DND-41 (cell line): ENCODE results near the gene CAV1.
"Not testable (repeated sequence)": the region's sequence is repeated elsewhere in the genome, so short reads cannot be mapped to it uniquely, and the experiment has no call there.

Experiments used
- ATAC-seq: fragments of 200-7000 bp; cut with Tn5 transposase; 3 replicates; pipeline ENCODE4 v1.9.1; 2021; ENCODE audit warnings: low read depth; ENCODE audit not compliant: insufficient read depth
- DNase-seq: peaks from one replicate; pipeline ENCODE4 v3.0.0-alpha.2; 2020
- H2AFZ ChIP-seq: 2 replicates; pipeline ENCODE4 v1.6.0; 2012; ENCODE audit warnings: low read depth, low read length
- H3K27ac ChIP-seq: 2 replicates; pipeline ENCODE4 v1.5.1; 2012; ENCODE audit warnings: low read length, inconsistent platforms
- H3K27me3 ChIP-seq: fragments of 200-600 bp; sonication (generic); 2 replicates; pipeline ENCODE4 v1.6.0; 2012; ENCODE audit warnings: low read length, mild to moderate bottlenecking, inconsistent platforms; ENCODE audit not compliant: insufficient read depth, poor library complexity
- H3K36me3 ChIP-seq: 2 replicates; pipeline ENCODE4 v1.5.1; 2012; ENCODE audit warnings: low read length, inconsistent platforms; ENCODE audit not compliant: insufficient read depth
- H3K4me1 ChIP-seq: 2 replicates; pipeline ENCODE4 v1.5.1; 2012; ENCODE audit warnings: mild to moderate bottlenecking, low read length; ENCODE audit not compliant: insufficient read depth
- H3K4me2 ChIP-seq: 2 replicates; pipeline ENCODE4 v1.6.0; 2012; ENCODE audit warnings: mild to moderate bottlenecking, moderate library complexity, low read length, inconsistent platforms; ENCODE audit not compliant: insufficient read depth
- H3K4me3 ChIP-seq, 2 experiments: fragments of 200-600 bp in 1 of 2; shearing (Covaris generic) in 1 of 2; 2 replicates each; pipeline ENCODE4 v1.5.1; 2012 to 2016; ENCODE audit warnings: inconsistent platforms in 2 of 2, low read length in 2 of 2, mild to moderate bottlenecking in 2 of 2, low read depth in 1 of 2, moderate library complexity in 1 of 2
- H3K79me2 ChIP-seq: 2 replicates; pipeline ENCODE4 v1.6.0; 2012; ENCODE audit warnings: low read length, inconsistent platforms; ENCODE audit not compliant: insufficient read depth
- H3K9ac ChIP-seq: 2 replicates; pipeline ENCODE4 v1.6.0; 2012; ENCODE audit warnings: low read depth, mild to moderate bottlenecking, inconsistent platforms, low read length, moderate library complexity
- H3K9me3 ChIP-seq: 2 replicates; pipeline ENCODE4 v1.5.1; 2012; ENCODE audit warnings: low read length, moderate library complexity, mild to moderate bottlenecking, inconsistent platforms; ENCODE audit not compliant: insufficient read depth, severe bottlenecking
- H4K20me1 ChIP-seq: 2 replicates; pipeline ENCODE4 v1.6.0; 2012; ENCODE audit warnings: low read length; ENCODE audit not compliant: insufficient read depth
- CTCF ChIP-seq: IDR thresholded peaks from 2 replicates; pipeline ENCODE4 v1.5.1; 2012; ENCODE audit warnings: borderline replicate concordance, low read length, moderate library complexity, mild to moderate bottlenecking; ENCODE audit not compliant: poor library complexity, severe bottlenecking; ENCODE audit errors: extremely low read depth
- EZH2 ChIP-seq: IDR thresholded peaks from 3 replicates; pipeline ENCODE4 v1.6.1; 2012; ENCODE audit warnings: borderline replicate concordance, low read depth, mild to moderate bottlenecking, moderate library complexity, low read length, inconsistent platforms; ENCODE audit not compliant: severe bottlenecking

The CAV1 gene

GRCh38 chr7:116584721-116585120 lies 59.9 kb downstream of the CAV1 start:
- H3K4me3 ChIP-seq, result no peak overlapping the region
- ATAC-seq (no peak), DNase-seq (no peak)
- TF ChIP-seq CTCF (no peak), EZH2 (no peak)
- H3K9ac ChIP-seq, result no peak overlapping the region
- H3K27ac ChIP-seq, result no peak overlapping the region
- H3K27me3 ChIP-seq, result peaks cover 7% of the 10 kb centered on the region
- no peaks in the 10 kb centered on the region for H3K9me3 ChIP-seq
- no peaks in the 10 kb centered on the region for H3K36me3 ChIP-seq
- H3K4me1 ChIP-seq, result peaks cover 12% of the 10 kb centered on the region
- no peaks in the 10 kb centered on the region for H4K20me1 ChIP-seq
- no peaks in the 10 kb centered on the region for H3K79me2 ChIP-seq
- H2AFZ ChIP-seq, result no peak overlapping the region
- no peak overlapping the region for H3K4me2 ChIP-seq

- Histone ChIP-seq H3K4me2 (no peak overlapping the region), H4K20me1 (no peaks in the 10 kb centered on the region), H3K27me3 (peaks cover 4% of the 10 kb centered on the region), H3K36me3 (no peaks in the 10 kb centered on the region), H3K79me2 (no peaks in the 10 kb centered on the region), H3K4me1 (peaks cover 12% of the 10 kb centered on the region), H2AFZ (no peak overlapping the region), H3K9me3 (no peaks in the 10 kb centered on the region), H3K9ac (no peak overlapping the region), H3K4me3 (no peak overlapping the region), H3K27ac (no peak overlapping the region)
- TF ChIP-seq EZH2 (no peak), CTCF (no peak)
- no peak for DNase-seq
- no peak for ATAC-seq
These were observed 60.6 kb downstream of the CAV1 start for GRCh38 chr7:116585392-116585791.

GRCh38 chr7:116585967-116586366 lies 61.1 kb downstream of the CAV1 start:
- ATAC-seq (no peak), DNase-seq (no peak)
- H3K27me3 ChIP-seq, result peaks cover 4% of the 10 kb centered on the region
- H3K4me3 ChIP-seq, result no peak overlapping the region
- peaks cover 12% of the 10 kb centered on the region for H3K4me1 ChIP-seq
- H3K79me2 ChIP-seq, result no peaks in the 10 kb centered on the region
- no peaks in the 10 kb centered on the region for H3K36me3 ChIP-seq
- H3K4me2 ChIP-seq, result no peak overlapping the region
- H2AFZ ChIP-seq, result no peak overlapping the region
- no peak overlapping the region for H3K27ac ChIP-seq
- H3K9ac ChIP-seq, result no peak overlapping the region
- H3K9me3 ChIP-seq, result no peaks in the 10 kb centered on the region
- H4K20me1 ChIP-seq, result no peaks in the 10 kb centered on the region
- no peak for TF ChIP-seq CTCF
- TF ChIP-seq EZH2, result no peak

- H3K4me2 ChIP-seq, DNase-seq, H2AFZ ChIP-seq, H3K9ac ChIP-seq, H3K4me3 ChIP-seq, H3K9me3 ChIP-seq, H4K20me1 ChIP-seq, H3K36me3 ChIP-seq, H3K27me3 ChIP-seq, H3K79me2 ChIP-seq, H3K27ac ChIP-seq, ATAC-seq: not testable (repeated sequence)
- H3K4me1 ChIP-seq, result peaks cover 15% of the 10 kb centered on the region
These were observed 62.4 kb downstream of the CAV1 start for GRCh38 chr7:116587200-116587599.
